Left forelimb (tissue), 1 donor: ENCODE results near the gene NUPR1.
"Not testable (repeated sequence)": the region's sequence is repeated elsewhere in the genome, so short reads cannot be mapped to it uniquely, and the experiment has no call there.

Experiments used
- DNase-seq: peaks from one replicate; pipeline ENCODE4 v3.0.0-alpha.2; 2018; ENCODE audit warnings: low spot score

Gene NUPR1

GRCh38 chr16:28527100-28527785 lies 11.5 kb downstream of the NUPR1 start:
- not testable (repeated sequence) for DNase-seq

DNA sequence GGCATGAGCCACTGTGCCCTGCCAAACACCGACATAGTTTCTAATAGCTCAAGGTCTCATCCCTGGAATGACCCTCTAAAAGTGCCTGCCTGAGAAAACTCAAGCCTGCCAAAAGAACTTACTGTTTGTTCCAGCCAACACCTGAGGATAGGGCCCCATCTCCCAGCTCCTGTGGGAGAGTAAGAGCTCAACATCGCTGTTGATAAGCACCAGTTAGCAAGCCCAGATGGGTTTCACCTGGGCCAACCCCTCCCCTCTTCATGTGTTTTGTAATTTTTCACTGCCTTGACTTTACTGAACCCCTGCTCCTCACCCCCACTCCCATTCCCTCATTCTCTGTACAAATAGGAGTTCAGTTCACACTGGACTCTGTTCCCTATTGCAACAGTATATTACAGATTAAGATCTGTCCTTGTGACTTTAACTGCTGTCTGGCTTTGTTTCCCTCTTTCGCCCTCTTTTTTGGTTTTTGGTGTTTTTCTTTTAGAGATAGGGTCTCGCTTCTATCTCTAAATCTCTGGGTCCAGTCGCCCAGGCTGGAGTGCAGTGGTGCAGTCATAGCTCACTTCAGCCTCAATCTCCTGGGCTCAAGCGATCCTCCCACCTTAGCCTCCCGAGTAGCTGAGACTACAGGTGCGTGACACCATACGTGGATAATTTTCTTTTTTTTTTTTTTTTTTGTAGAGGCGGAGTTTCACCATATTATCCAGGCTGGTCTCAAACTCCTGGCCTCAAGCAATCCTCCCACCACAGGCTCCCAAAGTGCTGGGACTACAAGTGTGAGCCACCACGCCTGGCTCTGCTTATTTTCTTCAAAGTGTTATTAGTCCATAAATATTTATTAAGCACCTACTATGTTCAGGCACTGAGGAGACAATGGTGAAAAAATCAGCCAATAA lies 12.3 kb downstream of the NUPR1 start:
- DNase-seq = no peak

GRCh38 chr16:28524681-28525171 lies 14.0 kb downstream of the NUPR1 start:
- no peak for DNase-seq

DNA sequence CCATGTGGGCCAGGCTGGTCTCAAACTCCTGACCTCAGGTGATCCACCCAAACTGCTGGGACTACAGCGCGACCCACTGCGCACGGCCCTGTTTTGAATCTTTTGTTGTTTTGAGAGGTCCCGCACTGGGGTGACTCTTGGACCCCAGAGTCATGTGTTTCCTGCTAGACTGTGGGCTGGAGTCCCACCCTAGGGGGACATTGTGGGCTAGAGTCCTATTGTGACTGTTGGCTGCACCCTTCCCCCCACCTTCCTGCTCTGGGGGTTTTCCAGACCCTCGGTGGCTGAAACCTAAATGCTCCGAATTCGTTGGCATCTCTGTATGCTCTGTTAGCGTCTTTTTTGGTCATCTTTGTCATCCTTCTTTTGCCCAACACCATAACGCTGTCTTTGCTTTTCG lies 16.0 kb downstream of the NUPR1 start:
- DNase-seq = no peak

DNA sequence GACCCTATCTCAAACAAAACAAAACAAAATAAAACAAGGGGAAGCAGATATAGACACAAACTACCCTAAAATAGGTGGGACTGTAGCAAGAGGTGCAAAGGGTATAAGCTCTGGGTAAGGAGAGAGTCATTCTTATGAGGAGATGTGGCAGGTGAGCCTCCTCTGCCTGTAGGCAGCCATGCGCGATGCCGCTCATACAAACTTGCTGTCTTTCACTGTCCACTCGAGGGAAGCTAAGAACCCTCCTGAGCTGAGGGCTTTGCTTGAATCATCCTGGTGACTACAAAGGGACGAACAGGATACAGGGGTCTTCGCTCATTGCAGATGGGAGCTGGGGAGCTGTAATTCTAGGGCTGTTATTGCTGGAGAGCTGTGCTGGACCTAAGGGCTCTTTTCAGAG lies 17.3 kb downstream of the NUPR1 start:
- DNase-seq = no peak

DNA sequence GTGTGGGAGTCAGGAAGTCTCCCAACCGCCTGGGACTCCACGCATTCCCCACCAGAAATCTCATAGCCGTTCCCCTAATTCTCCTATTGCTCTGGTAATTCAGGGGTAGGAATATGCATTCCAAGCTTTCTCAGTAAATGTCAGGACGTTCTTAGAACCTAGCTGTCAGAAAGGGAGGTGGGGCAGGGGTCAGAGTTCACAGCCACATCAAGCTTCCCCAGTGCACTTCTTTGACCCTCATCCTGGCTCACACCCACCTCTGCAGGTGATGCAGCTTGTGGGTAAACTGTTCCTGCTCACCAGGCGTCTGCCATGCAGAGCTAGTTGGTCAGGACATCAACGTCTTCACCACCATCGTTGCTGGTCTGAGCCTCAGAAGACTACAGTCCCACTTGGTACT lies 18.1 kb downstream of the NUPR1 start:
- no peak for DNase-seq

DNA sequence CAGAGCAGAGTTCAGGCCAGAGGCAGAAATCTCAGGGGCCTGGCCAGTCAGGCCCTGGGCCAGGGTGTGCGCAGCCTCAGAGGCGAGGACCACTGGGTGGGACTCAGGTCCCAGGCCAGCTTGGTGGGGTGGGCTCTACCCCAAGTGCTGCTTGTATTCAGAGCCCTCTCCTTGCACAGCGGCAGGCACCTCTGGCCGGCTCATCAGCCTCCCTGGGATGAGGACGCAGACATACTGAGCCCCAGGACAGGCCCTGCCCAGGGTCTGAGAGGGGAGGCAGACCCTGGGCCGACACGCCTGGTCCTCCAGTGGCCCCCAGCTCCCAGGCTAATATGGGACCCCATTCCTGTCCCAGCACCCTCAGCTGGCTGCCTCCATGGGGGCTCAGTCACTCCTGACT lies 24.5 kb downstream of the NUPR1 start:
- no peak for DNase-seq

DNA sequence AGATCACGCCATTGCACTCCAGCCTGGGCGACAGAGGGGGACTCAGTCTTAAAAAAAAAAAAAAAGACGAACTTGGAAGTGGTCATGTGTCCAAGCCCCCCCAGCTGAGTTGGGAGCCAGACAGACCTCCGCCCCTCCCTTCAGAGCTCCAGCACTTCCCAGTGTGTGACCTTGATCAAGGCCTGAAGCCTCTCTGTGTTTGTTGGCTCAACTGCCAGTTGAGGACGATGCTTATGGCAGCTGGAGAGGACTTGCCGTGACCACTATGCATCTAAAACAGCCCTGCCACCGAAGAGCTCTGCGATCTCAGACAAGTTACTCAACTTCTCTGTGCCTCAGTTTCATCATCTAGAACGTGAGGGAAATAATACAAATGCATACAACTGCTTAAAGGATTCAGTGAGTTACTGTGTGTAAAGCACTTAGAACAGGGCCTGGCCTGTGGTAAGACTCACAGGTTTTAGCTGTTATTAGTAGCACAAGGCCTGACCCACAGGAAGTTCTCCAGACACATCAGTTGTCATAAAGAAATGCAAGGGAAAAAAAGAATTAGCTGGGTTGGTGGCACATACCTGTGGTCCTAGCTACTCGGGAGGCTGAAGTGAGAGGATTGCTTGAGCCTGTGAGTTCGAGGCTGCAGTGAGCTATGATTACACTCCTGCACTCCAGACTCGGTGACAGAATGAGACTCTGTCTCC lies 25.1 kb downstream of the NUPR1 start:
- DNase-seq = no peak

DNA sequence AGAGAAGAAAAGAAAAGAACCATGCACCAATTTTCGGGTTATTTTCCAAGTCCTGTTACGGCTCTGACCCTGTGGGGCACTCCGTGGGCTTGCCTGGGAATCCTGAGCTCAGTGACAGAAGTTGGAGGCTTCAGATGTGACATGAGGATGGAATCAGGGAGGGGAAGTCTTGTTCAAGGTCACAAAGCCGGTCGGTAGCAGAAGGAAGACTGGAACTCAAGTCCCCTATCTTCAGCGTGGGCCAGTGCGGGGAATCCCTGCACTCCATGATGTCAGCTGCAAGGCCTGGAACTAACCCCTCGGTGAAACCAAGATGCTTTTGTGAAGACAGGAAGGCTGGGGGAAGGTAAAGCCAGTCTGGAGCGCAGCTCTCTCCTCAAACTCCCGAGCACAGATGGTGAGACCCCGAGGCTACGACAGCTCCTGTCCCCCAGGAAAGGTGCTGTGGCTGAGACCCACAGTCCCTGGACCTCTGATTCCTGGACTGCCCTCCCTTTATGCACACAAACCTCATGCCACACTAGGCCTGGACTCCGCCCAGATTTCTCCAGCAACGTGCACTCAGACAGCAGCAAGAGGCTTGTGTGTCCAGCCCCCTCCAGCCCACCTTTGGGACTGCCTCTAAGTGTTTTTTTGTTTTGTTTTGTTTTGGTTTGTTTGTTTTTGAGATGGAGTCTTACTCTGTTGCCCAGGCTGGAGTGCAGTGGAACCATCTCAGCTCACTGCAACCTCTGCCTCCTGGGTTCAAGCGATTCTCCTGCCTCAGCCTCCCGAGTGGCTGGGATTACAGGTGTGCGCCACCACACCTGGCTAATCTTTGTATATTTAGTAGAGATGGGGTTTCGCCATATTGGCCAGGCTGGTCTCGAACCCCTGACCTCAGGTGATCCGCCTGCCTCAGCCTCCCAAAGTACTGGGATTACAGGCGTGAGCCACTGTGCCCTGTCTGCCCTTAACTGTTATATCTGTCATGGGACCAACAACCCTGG lies 26.7 kb downstream of the NUPR1 start:
- no peak for DNase-seq

GRCh38 chr16:28511031-28511430 lies 27.7 kb downstream of the NUPR1 start:
- DNase-seq = no peak

GRCh38 chr16:28505489-28506137 lies 33.2 kb downstream of the NUPR1 start:
- DNase-seq = no peak

DNA sequence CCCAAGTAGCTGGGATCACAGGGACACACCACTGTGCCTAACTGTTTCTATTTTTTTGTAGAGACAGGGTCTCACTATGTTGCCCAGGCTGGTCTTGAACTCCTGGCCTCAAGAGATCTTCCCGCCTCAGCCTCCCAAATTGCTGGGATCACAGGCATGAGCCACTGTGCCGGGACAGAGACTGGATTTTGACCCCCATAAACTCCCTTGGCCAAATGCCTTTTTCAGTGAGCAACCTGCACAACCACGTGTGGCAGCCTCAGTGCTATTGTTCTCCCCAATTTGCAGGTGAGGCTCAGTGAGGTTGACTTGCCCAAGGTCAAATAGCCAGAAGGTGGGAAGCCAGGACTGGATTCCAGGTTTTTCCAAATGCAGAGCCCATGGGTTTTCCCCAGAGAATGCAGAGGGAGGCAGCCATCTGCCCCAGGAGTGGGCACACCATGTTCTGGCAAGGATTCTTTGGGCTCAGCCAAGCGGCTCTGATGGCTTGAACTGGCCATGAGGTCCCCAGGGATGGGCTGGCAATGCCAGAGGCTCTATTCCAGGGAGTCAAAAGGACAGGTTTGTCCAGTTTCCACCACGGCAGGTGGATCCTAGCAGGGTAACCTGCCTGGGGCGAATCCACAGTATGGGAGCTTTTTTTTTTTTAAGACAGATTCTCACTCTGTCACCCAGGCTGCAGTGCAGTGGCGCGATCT lies 33.9 kb downstream of the NUPR1 start:
- no peak for DNase-seq

DNA sequence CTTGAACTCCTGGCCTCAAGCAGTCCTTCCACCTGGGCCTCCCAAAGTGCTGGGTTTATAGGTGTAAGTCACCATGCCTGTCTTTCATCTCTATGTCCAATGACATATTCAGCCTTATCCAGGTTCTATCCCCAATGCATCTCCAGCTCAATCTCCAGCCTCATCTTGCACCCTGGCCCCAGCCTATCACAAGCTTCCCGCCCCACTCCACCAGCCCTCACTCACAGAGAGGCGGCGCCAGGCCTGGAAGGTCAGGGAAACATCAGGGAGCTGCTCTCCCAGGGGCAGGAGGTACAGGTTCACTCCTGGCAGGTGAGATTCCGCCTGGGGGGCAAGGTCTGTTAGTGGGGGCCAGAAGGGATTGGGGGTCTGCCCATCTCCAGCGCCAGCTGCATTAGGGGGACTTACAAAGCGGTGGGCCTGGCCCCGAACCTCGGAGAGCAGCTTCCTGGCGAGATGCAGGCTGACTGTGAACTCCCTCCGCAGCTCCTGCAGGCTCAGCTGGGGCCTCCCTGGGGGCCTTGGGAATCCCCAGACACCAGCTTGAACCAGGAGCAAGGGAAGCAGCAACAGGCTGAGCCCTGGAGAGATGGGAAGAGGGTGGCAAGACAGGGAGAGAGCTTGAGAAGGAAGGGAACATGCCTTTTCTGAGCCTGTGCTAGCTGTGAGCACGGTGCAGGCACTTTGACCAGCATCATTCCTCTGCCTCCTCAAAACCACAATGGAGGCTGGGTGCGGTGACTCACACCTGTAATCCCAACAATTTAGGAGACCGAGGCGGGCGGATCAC lies 35.1 kb downstream of the NUPR1 start:
- no peak for DNase-seq

GRCh38 chr16:28502290-28502689 lies 36.5 kb downstream of the NUPR1 start:
- DNase-seq = no peak

DNA sequence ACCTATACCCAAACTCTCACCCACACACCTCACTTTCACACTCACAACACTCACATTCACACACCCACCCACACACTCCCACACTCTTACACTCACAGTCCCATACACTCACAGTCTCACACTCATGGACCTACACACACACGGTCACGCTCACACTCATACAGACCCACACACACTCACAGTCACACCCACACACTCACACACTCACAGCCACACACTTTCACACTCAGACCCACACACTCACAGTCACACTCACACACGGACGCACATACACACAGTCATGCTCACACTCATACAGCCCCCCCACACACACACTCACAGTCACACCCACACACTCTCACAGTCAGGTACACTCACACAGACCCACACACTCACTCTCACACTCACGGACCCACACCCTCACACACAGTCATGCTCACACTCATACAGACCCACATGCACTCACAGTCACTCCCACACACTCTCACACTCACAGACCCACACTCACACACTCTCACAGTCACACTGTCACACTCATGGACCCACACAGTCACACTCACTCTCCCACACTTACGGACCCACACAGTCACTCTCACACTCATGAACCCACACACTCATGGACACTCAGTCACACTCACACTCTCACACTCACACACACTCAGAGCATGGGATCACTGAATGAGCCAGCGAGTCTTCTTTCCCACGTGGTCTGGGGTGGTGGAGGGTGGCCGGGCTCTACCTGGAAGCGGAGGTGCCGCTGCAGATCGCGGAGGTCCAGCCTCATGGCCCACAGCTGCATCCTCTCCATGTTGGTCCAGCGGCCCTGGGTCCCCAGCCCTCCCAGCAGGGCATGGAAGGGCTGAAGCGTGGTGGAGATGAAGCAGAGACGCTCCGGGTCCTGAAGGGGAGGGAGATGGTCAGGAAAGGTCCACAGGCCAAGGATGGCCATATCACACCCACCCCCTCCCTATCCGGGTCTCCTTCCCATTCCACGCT lies 37.2 kb downstream of the NUPR1 start:
- DNase-seq = no peak

DNA sequence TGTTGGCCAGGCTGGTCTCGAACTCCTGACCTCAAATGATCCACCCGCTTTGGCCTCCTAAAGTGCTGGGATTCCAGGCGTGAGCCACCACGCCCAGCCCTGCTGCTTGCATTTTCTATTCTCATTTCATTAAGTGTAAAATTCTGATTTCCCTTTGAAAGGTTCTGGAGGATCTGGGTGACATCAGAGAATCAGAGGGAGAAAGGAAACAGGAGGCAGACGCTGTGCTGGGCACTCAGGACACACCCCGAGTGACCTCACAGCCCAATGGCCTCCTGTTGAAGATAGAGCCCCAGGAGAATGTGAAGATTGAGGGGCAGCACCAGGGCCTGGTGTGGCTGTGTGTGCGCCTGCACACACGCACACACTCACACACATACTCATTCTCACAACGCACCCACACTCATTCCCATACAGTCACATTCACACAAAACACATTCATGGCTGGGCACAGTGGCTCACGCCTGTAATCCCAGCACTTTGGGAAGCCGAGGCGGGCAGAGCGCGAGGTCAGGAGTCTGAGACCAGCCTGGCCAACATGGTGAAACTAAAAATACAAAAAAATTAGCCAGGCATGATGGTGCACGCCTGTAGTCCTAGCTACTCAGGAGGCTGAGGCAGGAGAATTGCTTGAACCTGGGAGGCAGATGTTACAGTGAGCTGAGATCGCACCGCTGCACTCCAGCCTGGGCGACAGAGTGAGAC lies 38.1 kb downstream of the NUPR1 start:
- not testable (repeated sequence) for DNase-seq

DNA sequence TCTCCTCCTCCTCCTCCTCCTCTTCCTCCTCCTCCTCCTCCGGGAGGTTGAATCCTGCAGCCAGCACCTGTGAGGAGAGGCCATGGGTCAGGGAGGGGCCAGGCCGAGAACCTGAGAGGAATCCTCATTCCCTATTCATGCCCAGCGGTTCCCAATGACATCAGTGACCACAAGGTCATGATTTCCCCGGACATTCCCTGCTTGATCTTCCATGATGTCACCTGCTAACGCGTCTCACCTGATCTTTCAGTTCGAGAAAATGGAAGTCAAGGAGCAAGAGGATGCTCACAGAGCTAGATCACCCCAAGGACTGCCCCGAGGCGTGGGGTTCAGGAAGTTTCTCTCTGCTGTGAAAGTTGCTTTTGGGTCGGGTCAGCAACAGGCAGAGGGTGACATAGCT lies 38.9 kb downstream of the NUPR1 start:
- DNase-seq = no peak
